PC-9 (cell line): ENCODE data around the gene ARHGEF37.

Experiments used
- CTCF ChIP-seq: fragments of 200-600 bp; sonication (generic); conservative IDR thresholded peaks from 2 replicates; pipeline ENCODE4 v1.6.1; 2017; ENCODE audit warnings: mixed run types, antibody characterized with exemption, mild to moderate bottlenecking, moderate library complexity
- EZH2 ChIP-seq: fragments of 200-600 bp; sonication (generic); IDR thresholded peaks from 2 replicates; pipeline ENCODE4 v1.8.0; 2017; ENCODE audit warnings: antibody characterized with exemption, low read depth

DNA sequence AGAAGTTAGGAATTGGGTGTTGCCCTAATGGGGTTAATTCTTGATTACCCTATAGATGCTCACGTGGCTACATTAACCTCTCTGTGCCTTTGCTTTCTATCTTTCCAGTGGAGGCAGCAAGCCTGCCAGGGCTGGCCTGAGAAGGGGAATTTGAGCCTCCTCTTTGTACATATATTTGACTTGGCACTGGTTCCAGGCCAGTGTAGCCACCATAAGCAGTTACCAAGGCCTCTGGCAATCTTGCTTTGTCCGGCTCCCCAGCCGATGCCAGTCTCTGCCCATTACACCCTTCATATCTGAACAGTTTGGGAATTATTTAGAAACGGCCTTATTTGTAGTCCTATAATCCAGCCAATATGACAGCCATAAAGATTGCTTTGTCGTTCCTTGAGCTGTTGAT lies 90.2 kb downstream of the ARHGEF37 start:
- no peak for TF ChIP-seq CTCF
- TF ChIP-seq EZH2, result no peak
